HepG2 (cell line): ENCODE results near the gene TOMM7. TPM values are rescaled to one million over a fixed set of nuclear protein-coding genes. Genes with fewer than 3 reads are reported as not detected.

Experiments used
- AGO1 ChIP-seq: fragments of 200-400 bp; formaldehyde crosslinking; IDR thresholded peaks from 2 replicates; pipeline ENCODE4 v1.6.1; 2017; ENCODE audit warnings: mild to moderate bottlenecking, low read depth, low read length, moderate library complexity; ENCODE audit not compliant: poor library complexity, severe bottlenecking
- FOXK2 ChIP-seq: fragments of 450-650 bp; IDR thresholded peaks from 2 replicates; pipeline ENCODE4 v1.6.1; 2016
- HNF4G ChIP-seq, 2 experiments: sonication (generic) in 1 of 2; formaldehyde crosslinking in 1 of 2; IDR thresholded peaks; 2 replicates each; pipeline versions ENCODE4 v1.4.0 to v1.6.1; 2011 to 2020; ENCODE audit warnings: borderline replicate concordance in 2 of 2, low read depth in 2 of 2, mild to moderate bottlenecking in 2 of 2, low read length in 1 of 2, missing genetic modification reagents in 1 of 2, moderate library complexity in 1 of 2
- JDP2 ChIP-seq: sonication (generic); formaldehyde crosslinking; IDR thresholded peaks from 2 replicates; pipeline ENCODE4 v1.8.1; 2022; ENCODE audit warnings: missing genetic modification reagents, borderline replicate concordance
- KDM5A ChIP-seq: fragments of 200-600 bp; sonication (generic); IDR thresholded peaks from 2 replicates; pipeline ENCODE4 v1.7.0; 2018; ENCODE audit warnings: antibody characterized with exemption, mild to moderate bottlenecking, low read length, borderline replicate concordance
- PAXIP1 ChIP-seq: sonication (generic); formaldehyde crosslinking; conservative IDR thresholded peaks from 2 replicates; pipeline ENCODE4 v1.4.0; 2020; ENCODE audit warnings: mild to moderate bottlenecking, missing genetic modification reagents, moderate library complexity
- SKI ChIP-seq: fragments of 450-650 bp; IDR thresholded peaks from one replicate; pipeline ENCODE4 v1.6.1; 2018; ENCODE audit warnings: mild to moderate bottlenecking; ENCODE audit not compliant: partially characterized antibody
- TOE1 ChIP-seq: sonication (generic); formaldehyde crosslinking; IDR thresholded peaks from 2 replicates; pipeline ENCODE4 v1.4.0; 2020; ENCODE audit warnings: mild to moderate bottlenecking, missing genetic modification reagents
- ZNF142 ChIP-seq: sonication (generic); formaldehyde crosslinking; IDR thresholded peaks from 2 replicates; pipeline ENCODE4 v1.4.0; 2020; ENCODE audit warnings: missing genetic modification reagents
- ZNF143 ChIP-seq: sonication (generic); formaldehyde crosslinking; IDR thresholded peaks from 2 replicates; pipeline ENCODE4 v1.4.0; 2020; ENCODE audit warnings: missing genetic modification reagents
- ZNF550 ChIP-seq: sonication (generic); formaldehyde crosslinking; IDR thresholded peaks from 2 replicates; pipeline ENCODE4 v1.4.0; 2020; ENCODE audit warnings: mild to moderate bottlenecking, missing genetic modification reagents, borderline replicate concordance
- ZNF557 ChIP-seq: sonication (generic); formaldehyde crosslinking; IDR thresholded peaks from 2 replicates; pipeline ENCODE4 v1.4.0; 2020; ENCODE audit warnings: missing genetic modification reagents
- ZNF660 ChIP-seq: sonication (generic); formaldehyde crosslinking; IDR thresholded peaks from 2 replicates; pipeline ENCODE4 v1.5.1; 2020; ENCODE audit warnings: mild to moderate bottlenecking, low read depth, missing genetic modification reagents, borderline replicate concordance
- ZNF788 ChIP-seq: sonication (generic); formaldehyde crosslinking; IDR thresholded peaks from 2 replicates; pipeline ENCODE4 v1.5.0; 2020; ENCODE audit warnings: mild to moderate bottlenecking, missing genetic modification reagents, borderline replicate concordance
- ZNF883 ChIP-seq: sonication (generic); formaldehyde crosslinking; IDR thresholded peaks from 2 replicates; pipeline ENCODE4 v1.5.1; 2020; ENCODE audit warnings: mild to moderate bottlenecking, missing genetic modification reagents; ENCODE audit errors: not compliant biosample characterization
- polyA plus RNA-seq, 8 experiments: library from polyadenylated mRNA; depleted of rRNA in 3 of 8; stranded (reverse) in 7 of 8; unstranded in 1 of 8; fragments of >200 nt; fragmentation: Illumina TruSeq in 4 of 8; extraction: Trizol in 4 of 8; gene quantifications; 2 replicates each; pipeline versions ENCODE4 v1.2.1 to v1.2.3, GENCODE V29; 2011 to 2016; ENCODE audit warnings: low read depth in 4 of 8, missing spikeins in 1 of 8, mixed read lengths in 1 of 8; ENCODE audit not compliant: insufficient read depth in 1 of 8
- total RNA-seq, 5 experiments: library from RNA; depleted of rRNA; stranded (reverse); fragments of >200 nt; fragmentation: Illumina TruSeq; extraction: Trizol; gene quantifications; 2 replicates each; pipeline ENCODE4 v1.2.3, GENCODE V29; 2016; ENCODE audit warnings: low read depth in 1 of 5
- TF ChIP-seq, protein P1 (sequence below): sonication (generic); formaldehyde crosslinking; IDR thresholded peaks from 2 replicates; pipeline ENCODE4 v1.5.1; 2020; ENCODE audit warnings: mild to moderate bottlenecking, missing genetic modification reagents, moderate library complexity

TOMM7 gene
- total and polyA plus RNA-seq, 2 of the 13 experiments (the other 11 are each of a cell fraction or from before 2014, with no cell fraction given): 251 to 369 TPM

DNA sequence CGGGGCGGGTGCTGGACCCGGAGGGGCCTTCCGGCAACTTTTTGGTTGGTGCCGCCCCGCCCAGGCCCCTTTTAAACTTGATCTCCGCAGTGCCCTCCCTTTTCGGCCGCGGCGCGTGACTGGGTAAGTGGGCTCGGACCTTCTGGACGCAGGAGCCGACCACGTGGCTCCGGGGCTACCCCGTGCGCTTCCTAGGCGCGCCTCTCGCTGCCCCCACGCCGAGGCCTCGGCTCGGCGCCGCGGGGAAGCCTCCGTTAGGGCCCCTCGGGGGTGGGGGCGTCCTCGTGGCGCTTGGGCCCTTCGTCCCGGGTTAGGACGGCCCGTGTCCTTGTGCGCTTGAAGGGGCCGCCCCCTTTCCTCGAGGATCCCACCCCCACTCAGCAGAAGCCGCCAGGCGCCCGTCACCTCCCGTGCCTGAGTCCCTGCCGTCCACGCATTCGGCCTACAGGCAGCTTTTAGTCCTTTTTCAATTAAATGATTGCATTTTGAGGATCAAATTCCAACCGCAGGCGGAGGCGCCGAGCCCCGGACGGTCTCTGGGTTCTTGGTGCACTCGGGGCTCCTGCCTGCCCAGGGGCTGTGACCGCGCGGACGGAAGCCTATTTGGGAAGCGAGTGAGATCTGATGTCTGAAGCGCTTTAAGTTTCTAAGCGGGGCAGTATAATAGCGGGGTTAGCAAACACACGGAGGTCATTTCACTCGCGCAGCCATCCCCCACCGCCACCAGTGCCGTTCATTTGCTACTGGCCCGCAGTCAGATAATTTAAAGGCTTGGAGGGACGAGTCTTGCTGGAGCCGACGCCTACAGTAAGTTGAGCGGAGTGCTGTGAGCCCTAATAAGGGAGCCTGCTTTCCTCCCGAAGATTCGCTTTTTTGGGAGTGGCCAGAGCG lies 31.8 kb upstream of the TOMM7 start (continued):
- TF ChIP-seq PAXIP1 (CRISPR knock-in tag) (peak; percentile 36; the same call in 1 of the 2 replicates), ZNF660 (no peak), ZNF557 (CRISPR knock-in tag) (peak; percentile 82; the same call in 1 of the 2 replicates), ZNF143 (peak; percentile 30), SKI (no peak), KDM5A (no peak; the same call in 1 of the 2 replicates), ZNF788 (CRISPR knock-in tag) (peak; percentile 59; the same call in 1 of the 2 replicates), ZNF550 (peak; percentile 29; the same call in 1 of the 2 replicates), HNF4G (IDR thresholded peaks at IDR 0.05; ENCODE audit: borderline replicate concordance, low read depth, low read length) (no peak), HNF4G (CRISPR knock-in tag; IDR thresholded peaks at IDR 0.05; ENCODE audit: borderline replicate concordance, low read depth) (no peak), FOXK2 (no peak), TOE1 (0 out of 2 replicates have a peak, but pooled peaks have one; percentile 30), JDP2 (CRISPR knock-in tag) (no peak), AGO1 (no peak), ZNF883 (peak; percentile 90), ZNF142 (CRISPR knock-in tag) (peak; percentile 86; the same call in 1 of the 2 replicates)
- TF ChIP-seq, protein P1, sequence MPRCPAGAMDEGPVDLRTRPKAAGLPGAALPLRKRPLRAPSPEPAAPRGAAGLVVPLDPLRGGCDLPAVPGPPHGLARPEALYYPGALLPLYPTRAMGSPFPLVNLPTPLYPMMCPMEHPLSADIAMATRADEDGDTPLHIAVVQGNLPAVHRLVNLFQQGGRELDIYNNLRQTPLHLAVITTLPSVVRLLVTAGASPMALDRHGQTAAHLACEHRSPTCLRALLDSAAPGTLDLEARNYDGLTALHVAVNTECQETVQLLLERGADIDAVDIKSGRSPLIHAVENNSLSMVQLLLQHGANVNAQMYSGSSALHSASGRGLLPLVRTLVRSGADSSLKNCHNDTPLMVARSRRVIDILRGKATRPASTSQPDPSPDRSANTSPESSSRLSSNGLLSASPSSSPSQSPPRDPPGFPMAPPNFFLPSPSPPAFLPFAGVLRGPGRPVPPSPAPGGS: peak; percentile 64; the same call in 1 of the 2 replicates
